HG03159 (cell line): ENCODE data around the gene LRRFIP1.

Experiments
- ATAC-seq: cut with Tn5 transposase; IDR thresholded peaks from one replicate; pipeline ENCODE4 v1.9.1; 2021; ENCODE audit warnings: mild to moderate bottlenecking, moderate library complexity; ENCODE audit not compliant: unreplicated experiment

LRRFIP1 gene

DNA sequence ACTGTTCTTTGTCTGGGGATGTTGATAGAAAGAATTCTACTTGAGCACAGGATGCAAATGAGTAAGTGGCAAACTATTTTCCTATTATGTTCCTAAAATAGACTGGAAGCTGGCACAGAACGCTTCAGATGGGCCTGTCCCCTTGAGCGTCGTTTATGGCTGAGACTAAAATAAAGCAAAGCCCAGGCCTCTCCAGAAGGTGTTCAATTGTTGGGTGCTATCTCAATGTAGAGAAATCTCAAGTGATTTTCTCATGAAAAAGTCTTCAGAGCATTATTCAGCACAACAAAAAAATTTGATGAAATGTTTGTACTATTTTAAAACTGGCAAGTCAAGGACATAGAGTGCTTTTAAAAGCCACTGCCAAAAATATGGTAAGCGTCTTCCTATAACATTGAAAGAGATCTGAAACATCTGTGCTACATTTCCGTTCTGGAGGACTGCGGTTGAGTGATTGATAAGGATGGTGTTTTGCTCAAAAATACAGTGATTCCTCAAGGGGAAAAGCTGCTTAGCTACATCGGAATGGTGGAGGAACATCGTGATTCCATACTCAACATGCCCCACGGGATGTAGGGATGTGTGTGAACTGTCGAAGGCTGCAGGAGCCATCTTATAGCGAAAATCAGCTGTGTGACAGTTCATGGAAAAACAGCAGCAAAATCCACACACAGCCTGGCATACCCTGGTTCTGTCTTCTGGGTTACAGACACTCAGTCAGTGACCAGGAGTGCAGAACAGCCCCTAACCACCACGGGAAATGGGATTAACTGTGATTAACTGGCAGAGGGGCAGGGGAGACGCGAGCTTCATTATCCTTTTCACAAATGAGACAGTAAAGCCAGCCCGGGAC, 10.4 kb upstream of the LRRFIP1 start:
- no peak for ATAC-seq

DNA sequence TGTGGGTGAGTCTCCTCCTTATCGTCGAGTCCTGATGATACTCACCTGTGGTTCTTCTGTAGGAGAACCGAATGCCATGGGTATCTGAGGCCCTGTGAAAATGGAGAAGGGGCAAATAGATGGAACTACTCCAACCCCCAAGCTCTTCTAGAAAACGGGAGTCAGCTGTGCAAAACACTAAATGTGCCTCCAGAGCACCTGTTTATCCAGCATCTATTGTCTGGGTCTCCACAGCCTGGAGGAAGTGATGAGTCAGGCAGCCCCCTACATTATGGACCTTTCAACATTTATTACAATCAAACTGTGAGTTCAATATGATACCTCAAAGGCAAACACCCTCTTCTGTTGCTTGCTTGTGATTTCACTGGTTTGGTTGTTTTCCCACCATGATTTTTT, 9.8 kb upstream of the LRRFIP1 start:
- ATAC-seq, result no peak

DNA sequence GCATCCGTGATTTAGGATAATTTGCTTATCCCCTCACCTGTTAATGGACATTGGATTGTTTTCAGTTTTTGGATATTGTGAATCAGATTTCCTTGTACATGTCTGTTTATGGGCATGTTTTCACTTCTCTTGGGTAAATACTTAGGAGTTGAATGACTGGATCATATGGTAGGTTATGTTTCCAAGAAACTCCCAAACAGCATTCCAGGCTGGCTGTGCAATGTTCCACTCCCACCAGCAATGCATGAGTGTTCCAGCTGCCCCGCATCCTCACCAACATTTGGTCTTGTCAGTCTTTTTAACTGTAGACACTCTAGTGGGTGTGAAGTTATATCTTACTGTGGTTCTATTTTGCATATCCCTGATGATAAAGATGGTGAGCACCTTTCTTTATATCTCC, 8.9 kb upstream of the LRRFIP1 start:
- no peak for ATAC-seq

DNA sequence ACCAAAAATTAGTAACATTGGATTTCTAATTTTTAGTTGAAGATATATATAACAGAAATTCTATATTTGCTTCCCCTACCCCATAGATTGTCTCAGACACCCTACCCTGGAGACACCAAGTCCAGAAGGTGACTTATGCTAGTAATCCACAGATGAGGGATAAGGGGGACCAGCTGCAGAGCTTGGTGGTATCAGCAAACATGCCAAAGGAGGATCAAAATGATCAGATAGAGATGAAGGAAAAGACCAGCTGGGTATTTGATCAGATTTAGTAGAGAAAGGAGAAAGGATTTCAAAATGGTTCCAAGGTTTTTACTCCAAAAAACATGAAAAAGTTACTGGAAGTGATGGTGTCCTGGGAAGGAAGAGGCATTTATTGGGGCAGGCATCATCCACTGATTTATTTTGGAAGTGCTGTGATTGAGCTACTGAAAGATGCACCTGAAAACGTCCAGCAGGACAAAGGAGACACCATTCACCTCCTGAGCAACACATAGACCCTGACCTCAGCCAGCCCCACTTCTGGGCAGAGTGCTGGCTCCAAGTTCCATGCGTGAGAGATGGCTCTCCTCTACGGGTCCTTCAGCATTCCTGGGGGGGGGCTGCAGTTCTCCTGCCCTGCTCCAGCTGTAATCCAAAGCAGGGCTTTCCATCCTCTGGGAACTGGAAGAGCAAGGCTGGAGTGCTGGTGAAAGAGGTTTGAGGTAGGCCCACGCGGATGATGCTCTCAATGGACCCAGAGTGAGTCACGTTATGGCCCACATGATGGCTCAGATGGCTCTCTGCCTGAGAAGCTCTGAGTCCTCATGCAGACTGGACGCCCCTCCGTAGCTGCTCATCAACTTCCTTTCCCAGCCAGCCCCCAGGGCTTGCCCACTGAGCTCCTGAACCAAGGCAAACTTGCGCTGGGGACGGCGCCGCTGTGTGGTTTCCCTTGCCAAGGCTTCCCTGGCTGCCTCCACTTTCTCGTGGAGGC, 3.7 kb upstream of the LRRFIP1 start:
- ATAC-seq, result no peak

DNA sequence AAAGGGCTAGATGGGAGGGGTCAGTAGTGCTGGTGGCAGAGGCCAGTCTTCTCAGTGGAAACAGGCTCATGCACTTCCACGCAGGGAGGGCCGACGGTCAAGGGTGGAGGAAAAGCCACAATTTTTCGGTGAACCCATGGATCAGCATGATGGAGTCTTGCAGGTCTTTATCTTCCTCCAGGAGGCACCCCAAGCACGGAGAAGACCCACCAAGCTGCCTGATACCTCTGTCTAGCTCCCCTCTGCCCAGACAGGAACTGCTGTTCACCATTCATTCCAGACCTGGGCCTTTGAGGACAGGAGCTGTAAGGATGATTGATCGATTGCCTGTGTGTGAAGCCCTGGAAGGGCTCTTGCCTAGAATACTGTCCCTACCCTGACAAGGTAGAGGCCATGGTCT, 2.8 kb upstream of the LRRFIP1 start:
- no peak for ATAC-seq

DNA sequence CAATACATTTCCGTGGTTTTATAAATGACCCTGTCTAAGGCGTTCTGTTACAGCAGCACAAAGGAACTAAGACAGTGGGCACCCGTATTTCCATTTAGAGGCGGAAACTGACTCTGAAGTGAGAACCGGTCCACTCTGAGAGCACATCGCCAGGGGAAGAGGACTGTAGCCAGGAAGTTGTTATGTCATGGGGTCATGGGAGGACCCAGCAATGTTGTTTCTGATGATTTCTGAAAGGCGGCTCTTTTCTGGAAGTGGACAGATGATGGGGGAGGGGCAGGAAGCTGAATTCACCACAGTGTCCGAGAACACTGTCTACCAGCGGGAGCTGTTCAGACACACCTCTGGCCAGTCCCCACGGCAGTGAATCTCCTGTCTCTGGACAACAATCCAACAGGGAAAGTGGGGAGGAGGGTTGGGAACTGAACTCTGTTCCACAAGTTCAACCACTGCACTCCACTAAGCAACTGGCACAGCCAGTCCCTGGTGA, 2.1 kb upstream of the LRRFIP1 start:
- ATAC-seq, result no peak

DNA sequence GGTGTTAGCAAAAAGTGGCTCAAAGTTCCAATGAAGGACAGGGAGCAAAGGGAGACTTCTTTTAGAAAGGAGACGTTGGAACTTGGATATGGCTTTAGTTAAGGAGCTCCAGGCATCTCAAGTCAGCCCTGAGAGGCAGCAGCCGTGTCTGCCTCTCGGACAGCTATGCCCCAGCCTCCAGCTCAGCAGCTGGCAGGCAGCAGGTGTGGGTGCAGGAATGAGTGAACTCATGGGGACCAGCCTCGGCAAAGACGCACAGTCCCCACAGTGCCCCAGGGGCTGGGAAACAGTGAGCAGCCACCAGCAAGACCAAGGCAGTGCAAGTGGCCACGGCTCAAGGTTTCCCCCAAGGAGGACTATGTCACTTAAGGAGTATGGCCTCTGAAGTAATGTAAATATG, 1.6 kb upstream of the LRRFIP1 start:
- ATAC-seq, result no peak

DNA sequence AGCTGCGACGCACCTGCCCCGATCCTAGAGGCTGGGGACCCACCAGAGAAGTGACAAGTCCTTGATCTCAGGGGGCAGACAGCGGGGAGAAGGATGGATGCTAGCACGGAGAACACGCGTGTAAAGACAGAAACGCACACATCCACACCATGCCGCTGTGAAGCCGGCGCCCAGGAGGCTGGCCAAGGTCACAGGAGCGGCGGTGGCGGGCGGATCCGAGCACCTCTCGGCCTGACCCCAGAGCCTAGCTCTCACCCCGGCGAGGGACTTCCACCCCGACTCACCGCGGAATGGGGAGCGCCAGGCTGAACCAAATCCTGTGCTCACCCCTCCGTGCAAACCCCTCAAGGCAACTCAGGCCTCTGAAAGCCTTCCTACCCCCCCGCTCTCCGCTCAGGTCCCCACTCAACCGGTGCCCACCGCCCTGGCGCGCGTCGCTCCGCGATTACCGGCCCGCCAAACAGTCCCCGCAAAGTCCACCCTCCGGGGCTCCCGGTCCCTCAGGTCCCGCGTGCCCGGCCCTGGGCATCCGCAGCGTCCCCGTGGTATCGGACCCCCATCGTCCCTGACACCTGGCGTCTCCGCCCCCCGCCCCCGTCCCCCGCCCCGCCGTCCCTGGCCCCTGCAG, 460 bp upstream of the LRRFIP1 start:
- ATAC-seq, result no peak

DNA sequence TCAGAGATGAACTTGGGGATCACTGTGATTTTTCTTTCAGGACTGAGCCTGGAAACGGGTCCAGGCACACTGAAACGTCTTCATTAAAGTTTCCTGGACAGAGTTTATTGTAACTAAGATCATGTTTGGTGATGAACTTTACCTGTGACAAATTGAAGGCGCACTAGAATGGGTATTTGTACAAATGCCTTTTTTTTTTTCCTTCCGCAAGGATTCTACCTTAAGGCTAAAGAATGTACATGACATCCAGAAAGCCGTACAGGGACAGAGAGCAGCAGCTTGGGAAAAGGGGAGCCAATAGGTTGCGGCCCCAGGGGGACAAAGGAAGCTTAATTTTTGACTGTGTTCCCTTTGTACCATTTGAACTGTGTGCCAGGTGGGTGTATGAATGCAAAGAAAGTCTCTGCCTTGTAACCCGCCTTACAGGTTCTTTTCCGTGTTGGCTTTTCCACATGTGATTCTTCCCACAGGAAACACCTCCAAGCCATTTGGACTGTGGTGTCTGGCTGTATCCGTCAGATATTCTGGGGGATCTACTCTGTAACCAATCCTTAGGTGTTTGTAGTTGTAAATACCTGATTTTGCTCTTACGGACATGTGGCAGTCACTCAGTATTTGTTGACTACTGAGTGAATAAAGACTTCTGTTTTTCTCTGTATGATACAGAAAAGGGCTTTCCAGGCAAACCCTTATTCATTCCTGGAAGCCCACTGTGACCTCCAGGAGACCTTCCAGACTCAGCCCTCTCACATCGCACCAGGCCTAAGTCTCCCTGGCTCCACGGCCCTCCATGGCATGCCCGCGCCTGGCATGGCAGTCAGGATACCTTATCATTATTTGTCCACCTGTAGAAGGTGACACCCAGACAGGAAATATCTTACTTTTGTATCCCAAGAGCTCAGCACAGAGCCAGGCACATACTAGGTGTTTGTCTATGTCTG, 1.1 kb downstream of the LRRFIP1 start:
- no peak for ATAC-seq

DNA sequence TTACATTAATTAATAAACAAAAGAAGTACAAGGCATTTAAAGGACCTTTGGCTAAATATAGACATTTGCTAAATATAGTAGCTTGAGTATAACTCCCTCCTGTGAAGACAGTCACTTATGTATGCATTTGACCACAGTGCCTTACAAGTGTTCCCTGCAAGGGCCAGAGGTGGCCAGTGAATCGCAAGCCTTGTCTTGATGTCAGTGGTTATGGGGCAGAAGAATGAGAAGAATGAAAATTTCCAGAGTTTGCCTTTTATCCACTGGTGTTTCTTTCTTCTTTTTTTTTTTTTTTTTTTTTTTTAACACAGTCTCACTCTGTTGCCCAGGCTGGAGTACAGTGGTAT, 1.8 kb downstream of the LRRFIP1 start:
- no peak for ATAC-seq

DNA sequence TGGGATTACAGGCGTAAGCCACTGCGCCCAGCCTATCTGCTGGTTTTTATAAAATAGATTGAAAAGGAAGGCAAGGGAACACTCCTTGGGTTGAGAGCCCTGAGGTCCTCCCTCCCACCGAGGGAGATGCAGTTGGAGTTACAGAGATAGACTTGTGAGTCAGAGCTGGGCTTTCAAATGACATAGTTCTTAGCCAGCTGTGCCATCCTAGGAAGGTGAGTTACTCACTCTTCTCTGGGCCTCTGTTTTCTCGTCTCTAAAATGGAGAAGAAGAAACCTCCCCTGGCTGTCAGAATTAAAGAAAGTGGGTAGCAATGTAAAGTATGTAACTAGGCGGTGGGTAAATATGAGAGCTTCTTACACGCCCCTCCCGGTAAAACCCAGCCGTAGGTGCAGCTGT, 2.4 kb downstream of the LRRFIP1 start:
- ATAC-seq, result no peak

DNA sequence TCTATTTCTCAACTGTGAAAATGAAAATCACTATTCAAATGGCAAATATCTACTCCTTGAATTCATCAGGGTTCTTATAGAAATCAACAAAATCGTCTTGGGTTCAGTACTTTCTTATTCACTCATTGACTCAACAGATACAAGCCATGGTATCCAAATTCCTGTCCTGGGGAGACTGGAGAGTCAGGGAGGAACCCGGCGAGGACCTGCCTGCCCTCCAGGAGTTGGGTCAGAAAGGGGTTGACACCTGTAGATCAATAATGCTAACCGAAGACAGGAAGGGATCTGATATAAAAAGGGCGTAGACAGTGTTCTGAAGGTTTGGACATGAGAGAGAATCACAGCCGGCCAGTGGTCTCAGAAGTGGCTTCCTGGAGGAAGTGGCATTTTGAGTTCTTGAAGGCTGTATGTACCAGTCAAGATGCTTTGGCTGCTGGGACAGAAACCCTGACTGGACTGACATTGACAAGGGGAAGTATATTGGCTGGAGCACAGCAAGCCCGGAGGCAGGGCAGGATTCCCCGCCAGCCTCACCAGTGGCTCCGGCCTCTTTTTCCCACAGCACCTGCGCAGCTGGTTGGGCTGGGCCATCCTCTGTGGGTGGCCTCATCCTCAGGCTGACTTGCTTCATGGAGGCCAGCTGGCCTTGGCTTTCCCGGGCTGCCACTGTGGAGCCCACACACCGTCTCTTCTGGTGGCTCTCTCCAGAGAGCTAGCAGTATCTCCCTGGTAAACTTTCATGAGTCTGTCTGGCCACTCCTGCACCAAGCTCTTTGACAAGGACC, 3.0 kb downstream of the LRRFIP1 start:
- ATAC-seq, result no peak

DNA sequence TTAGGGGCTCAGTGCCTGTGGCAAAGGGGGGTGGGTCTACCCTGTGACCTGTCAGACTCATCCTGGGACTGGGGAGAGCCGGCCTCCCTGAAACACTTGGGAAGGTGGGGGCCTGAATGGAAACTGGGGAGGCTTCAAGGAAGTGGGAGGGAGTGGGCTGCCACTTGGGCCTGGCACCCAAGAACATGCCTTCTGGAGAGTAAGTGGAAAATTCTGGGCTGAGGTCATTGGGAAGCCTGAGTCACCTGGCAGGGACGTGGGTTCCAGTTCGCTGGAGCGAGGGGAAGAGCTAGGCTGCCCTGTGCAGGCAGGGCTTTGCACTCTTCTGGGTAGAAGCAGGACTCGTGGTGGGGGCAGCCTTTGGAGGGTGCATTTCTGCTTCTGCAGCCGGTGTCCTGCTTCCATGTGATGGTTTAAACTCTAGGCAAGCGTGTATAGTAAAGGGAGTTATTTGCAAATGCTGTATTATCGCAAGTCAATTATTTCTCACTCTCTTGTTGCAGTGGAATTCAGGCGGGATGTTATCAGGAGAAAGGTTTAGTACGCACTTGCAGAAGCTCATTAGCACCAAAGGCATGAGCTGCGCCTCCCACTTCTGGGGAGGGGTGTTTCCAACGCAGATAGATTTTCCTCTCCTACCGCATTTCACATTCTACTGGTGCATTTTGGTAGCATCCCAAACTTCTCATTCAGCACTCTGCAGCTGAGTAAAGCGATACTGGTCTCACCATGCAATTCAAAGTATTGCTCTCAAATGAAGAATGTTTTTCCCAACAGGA, 3.8 kb downstream of the LRRFIP1 start:
- ATAC-seq, result no peak

DNA sequence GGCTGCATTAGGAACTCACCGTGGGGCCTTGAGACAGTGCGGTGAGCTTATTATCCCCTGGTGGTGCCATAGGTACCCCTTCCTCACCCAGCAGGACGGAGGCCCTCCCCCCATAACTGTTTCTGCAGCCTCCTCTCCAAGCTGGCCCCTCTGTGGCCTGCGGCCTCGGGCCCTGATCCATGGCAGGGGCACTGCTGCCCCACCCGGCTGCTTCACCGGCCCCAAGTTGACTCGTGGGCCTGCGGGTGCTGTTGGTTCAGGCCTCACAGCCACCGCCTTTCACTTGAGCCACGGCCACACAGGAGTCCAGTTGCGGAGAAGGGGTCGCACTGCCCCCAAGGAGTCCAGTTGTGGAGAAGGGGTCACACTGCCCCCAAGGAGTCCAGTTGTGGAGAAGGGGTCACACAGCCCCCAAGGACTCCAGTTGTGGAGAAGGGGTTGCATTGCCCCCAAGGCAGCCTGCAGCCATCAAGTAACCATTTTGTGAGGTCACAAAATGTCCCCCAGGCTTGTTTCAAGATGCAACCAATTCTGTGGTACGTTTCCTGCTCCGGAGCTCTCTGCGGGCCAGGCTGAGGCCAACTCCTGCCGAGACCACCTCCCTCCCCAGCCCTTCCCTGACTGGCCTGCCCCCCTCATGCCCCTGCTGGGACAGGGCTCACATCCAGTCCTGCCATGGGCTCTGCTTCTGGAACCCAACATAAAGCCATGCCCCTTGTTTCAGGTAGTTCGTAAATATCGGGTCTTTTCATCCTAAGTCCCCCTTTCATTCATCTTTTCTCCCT, 4.6 kb downstream of the LRRFIP1 start:
- no peak for ATAC-seq

DNA sequence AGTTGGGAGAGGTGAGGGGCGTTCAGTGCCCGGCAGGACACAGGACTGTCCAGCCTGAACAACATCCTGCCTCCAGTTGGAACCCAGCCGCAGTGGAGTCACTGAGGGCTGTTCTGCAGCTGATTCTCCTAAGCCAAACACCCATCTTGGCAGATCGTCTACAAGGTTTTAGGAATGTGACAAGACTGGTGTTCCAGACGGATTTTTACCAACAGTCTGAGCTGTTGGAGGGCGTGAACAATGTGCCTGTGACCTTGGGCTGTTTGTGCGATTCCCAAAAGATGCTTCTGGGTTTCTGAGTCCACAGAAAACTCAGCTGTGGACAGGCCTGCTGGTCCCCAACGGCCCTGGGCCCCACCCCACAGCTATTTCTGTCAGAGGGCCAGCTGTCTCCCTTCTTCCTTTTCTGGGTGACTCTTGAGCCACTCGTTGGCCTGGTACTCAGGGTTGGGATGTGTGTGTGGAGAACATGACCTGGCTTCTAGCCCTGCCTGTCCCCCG, 5.7 kb downstream of the LRRFIP1 start:
- no peak for ATAC-seq

DNA sequence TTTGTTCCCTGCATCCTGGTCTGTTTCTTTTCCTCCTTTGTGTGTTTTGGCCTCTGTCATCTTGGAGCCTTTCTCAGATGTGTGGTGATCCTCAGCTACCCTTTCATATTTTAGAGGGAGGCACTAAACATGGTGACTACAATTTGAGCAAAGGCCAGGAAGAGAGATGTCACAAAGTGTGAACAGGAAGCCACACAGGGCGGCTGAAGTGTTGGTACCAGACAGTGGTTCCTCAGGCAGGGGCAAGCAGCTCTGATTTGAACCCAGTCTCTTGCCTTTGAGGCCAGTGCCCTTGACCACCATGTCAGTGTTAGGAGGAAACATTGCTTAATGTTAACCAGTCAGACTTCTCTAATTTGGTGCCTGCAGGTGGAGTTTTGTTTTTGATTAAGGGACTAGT, 9.2 kb downstream of the LRRFIP1 start:
- no peak for ATAC-seq

DNA sequence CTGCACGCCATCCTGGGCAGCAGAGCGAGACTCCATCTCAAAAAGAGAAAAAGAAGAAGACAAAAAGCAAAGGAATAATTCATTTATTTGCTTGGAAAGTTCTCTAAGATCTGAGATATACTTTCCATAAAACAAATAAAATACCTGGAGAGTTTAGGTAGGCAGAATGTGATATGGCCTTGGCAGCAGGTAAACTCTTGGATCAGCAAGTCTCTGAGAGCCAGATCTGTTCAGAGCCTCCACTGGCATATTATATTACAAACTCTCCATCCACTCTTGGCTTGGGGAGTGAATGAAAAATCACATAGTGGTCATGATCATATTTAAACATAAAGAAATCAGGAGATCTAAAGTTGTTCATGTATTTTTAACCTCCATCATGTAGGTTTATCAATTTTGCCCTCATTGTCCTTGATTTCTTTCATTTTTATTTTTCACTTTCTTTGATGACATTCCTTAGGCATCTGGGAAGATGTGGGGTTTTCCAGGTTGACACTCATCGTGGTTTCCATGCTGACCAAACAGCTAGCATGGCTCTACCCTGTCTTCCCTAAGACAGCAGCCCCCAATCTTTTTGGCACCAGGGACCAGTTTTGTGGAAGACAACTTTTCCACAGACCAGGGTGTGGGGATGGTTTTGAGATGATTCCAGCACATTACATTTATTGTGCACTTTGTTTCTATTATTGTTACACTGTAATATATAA, 10.2 kb downstream of the LRRFIP1 start:
- ATAC-seq, result no peak
